ENCODE results near the gene HLA-B.

DNA sequence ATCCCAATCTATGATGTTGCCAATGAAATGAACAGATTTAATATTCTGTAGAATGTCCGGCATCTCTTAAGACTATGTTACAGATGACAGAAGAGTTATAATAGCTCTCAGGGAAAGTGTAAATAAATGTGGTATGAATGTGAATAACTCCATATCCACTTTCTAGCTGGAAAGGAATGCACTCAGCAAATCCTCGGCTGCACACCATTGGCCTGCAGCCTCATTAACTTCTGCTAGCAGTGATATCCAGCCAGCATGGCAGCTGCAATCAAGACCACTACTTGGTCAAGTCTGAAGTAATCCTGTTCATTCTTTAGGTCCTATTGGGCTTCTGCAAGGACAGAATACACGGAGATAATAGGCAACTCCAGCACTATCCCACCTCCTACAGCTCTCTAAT, 29.1 kb upstream of the HLA-B start:
- TF ChIP-seq, protein P1, sequence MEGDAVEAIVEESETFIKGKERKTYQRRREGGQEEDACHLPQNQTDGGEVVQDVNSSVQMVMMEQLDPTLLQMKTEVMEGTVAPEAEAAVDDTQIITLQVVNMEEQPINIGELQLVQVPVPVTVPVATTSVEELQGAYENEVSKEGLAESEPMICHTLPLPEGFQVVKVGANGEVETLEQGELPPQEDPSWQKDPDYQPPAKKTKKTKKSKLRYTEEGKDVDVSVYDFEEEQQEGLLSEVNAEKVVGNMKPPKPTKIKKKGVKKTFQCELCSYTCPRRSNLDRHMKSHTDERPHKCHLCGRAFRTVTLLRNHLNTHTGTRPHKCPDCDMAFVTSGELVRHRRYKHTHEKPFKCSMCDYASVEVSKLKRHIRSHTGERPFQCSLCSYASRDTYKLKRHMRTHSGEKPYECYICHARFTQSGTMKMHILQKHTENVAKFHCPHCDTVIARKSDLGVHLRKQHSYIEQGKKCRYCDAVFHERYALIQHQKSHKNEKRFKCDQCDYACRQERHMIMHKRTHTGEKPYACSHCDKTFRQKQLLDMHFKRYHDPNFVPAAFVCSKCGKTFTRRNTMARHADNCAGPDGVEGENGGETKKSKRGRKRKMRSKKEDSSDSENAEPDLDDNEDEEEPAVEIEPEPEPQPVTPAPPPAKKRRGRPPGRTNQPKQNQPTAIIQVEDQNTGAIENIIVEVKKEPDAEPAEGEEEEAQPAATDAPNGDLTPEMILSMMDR (IDR thresholded peaks at IDR 0.05) = no peak
- TF ChIP-seq POLR2A (IDR thresholded peaks at IDR 0.05) = no peak

Data from Peyer's patch (tissue), 4 donors.